Astrocyte (in vitro differentiated cells and primary cell): ENCODE results near the gene VGLL4.

Experiments
- EZH2 ChIP-seq: IDR thresholded peaks from 2 replicates; pipeline ENCODE4 v1.6.1; 2012; ENCODE audit warnings: mild to moderate bottlenecking, low read length, inconsistent platforms; ENCODE audit not compliant: insufficient read depth
- TF ChIP-seq, protein P1 (sequence below): IDR thresholded peaks from 2 replicates; pipeline ENCODE4 v1.5.1; 2011; ENCODE audit warnings: low read depth, mild to moderate bottlenecking, inconsistent platforms, low read length, moderate library complexity; ENCODE audit not compliant: insufficient read depth

DNA sequence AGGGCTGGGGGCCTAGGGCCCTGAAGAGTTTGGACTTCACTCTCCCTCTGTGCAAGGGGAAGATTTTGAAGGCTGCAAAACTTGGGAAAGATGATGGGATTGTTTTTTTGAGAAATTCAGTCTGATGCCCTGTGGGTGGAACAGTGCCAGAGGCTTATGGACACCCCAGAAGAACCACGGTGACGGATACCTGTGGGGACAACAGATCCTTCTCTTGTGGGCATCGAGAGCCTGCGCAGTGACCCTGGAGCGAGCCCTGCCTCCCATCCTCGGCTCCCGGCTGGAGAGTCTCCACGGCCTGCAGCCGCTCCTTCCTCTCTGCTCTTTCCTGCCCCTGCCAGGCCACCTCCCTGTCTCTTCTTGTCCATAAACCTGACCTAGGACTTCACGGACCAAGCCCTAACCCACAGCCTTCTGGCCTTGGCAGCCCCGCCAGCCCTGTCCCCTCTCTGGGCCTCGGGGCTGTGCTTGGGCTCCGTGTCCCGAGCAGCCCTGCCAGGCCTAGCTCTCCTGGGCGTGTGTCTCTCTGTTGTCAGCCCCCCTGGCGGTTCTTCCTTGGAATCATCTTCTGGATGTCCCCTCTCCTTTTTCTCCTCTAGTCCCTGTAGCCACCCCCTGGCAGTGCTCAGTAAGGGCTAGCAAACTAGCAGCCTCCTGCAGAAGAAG is 98.4 kb downstream of the VGLL4 start:
- TF ChIP-seq, protein P1, sequence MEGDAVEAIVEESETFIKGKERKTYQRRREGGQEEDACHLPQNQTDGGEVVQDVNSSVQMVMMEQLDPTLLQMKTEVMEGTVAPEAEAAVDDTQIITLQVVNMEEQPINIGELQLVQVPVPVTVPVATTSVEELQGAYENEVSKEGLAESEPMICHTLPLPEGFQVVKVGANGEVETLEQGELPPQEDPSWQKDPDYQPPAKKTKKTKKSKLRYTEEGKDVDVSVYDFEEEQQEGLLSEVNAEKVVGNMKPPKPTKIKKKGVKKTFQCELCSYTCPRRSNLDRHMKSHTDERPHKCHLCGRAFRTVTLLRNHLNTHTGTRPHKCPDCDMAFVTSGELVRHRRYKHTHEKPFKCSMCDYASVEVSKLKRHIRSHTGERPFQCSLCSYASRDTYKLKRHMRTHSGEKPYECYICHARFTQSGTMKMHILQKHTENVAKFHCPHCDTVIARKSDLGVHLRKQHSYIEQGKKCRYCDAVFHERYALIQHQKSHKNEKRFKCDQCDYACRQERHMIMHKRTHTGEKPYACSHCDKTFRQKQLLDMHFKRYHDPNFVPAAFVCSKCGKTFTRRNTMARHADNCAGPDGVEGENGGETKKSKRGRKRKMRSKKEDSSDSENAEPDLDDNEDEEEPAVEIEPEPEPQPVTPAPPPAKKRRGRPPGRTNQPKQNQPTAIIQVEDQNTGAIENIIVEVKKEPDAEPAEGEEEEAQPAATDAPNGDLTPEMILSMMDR, result no peak
- TF ChIP-seq EZH2, result no peak
